Sigmoid colon (tissue), 7 donors: Measurements from ENCODE around the gene LRRD1. TPM values are rescaled to one million over a fixed set of nuclear protein-coding genes. Genes with fewer than 3 reads are reported as not detected.

Source experiments
- DNase-seq: peaks from one replicate; pipeline ENCODE4 v3.0.0-alpha.2; 2019
- H3K27ac ChIP-seq, 4 donors: fragments of 200-600 bp; sonication (generic); one replicate each; pipeline ENCODE4 v1.5.1; 2016 to 2019; ENCODE audit warnings: mild to moderate bottlenecking in 1 of 4
- H3K27me3 ChIP-seq, 3 donors: fragments of 200-600 bp; sonication (generic); one replicate each; pipeline ENCODE4 v1.5.1; 2019; ENCODE audit warnings: mild to moderate bottlenecking in 1 of 3
- H3K36me3 ChIP-seq, 4 donors: fragments of 200-600 bp; sonication (generic); one replicate each; pipeline ENCODE4 v1.5.1; 2016 to 2019
- H3K4me1 ChIP-seq, 4 donors: fragments of 200-600 bp; sonication (generic); one replicate each; pipeline ENCODE4 v1.5.1; 2017 to 2019
- H3K4me3 ChIP-seq, 4 donors: fragments of 200-600 bp; sonication (generic); one replicate each; pipeline ENCODE4 v1.5.1; 2017 to 2019; ENCODE audit warnings: mild to moderate bottlenecking in 2 of 4, moderate library complexity in 1 of 4
- H3K9me3 ChIP-seq, 4 donors: fragments of 200-600 bp in 3 of 4; sonication (generic) in 3 of 4; one replicate each; pipeline versions ENCODE4 v1.5.1 to v1.6.1; 2013 to 2019
- EP300 ChIP-seq, 4 donors: sonication (generic); formaldehyde crosslinking; IDR thresholded peaks; one replicate each; pipeline ENCODE4 v1.6.1; 2017; ENCODE audit warnings: antibody characterized with exemption in 4 of 4
- POLR2A ChIP-seq, 2 donors: fragments of 450-650 bp; IDR thresholded peaks; one replicate each; pipeline ENCODE4 v1.6.1; 2016; ENCODE audit warnings: antibody characterized with exemption in 2 of 2, mild to moderate bottlenecking in 2 of 2, moderate library complexity in 2 of 2
- POLR2AphosphoS5 ChIP-seq, 4 donors: sonication (generic); formaldehyde crosslinking; IDR thresholded peaks; one replicate each; pipeline ENCODE4 v1.6.1; 2017; ENCODE audit warnings: antibody characterized with exemption in 4 of 4
- WGBS, 2 donors: extraction: QIAGEN DNeasy Blood & Tissue Kit; methylation state at CpG; one replicate each; pipeline ENCODE4 v1.1.7; 2013; 5-methylcytosine and 5-hydroxymethylcytosine counted together
- intact Hi-C: fragments of 100-400 bp; cut with DNase I; formaldehyde crosslinking; loops from one replicate; pipeline ENCODE4 v1.15.1; 2023
- polyA plus RNA-seq, 3 donors: library from polyadenylated mRNA; stranded (reverse); fragments of 200-250 nt; gene quantifications; one replicate each; pipeline ENCODE4 v1.2.3, GENCODE V29; 2013
- total RNA-seq, 4 donors: library from RNA; depleted of rRNA; stranded (reverse); fragments of >200 nt; gene quantifications; one replicate each; pipeline ENCODE4 v1.1.0, GENCODE V29; 2016
- TF ChIP-seq, protein P1 (sequence below), 4 experiments: fragments of 450-650 bp in 3 of 4; fragments of 200-600 bp in 1 of 4; IDR thresholded peaks; one replicate each; pipeline ENCODE4 v1.5.1; 2016 to 2019; ENCODE audit warnings: antibody characterized with exemption in 4 of 4, mild to moderate bottlenecking in 3 of 4, moderate library complexity in 2 of 4
- donor health status: healthy with polysubstance abuse.
- donor health status: Bipolar disorder and iron deficiency.
- donor health status: healthy.

LRRD1 gene
- total and polyA plus RNA-seq, 7 donors, result under 0.01 to 0.83 (median 0.04) TPM; not detected in 4

DNA sequence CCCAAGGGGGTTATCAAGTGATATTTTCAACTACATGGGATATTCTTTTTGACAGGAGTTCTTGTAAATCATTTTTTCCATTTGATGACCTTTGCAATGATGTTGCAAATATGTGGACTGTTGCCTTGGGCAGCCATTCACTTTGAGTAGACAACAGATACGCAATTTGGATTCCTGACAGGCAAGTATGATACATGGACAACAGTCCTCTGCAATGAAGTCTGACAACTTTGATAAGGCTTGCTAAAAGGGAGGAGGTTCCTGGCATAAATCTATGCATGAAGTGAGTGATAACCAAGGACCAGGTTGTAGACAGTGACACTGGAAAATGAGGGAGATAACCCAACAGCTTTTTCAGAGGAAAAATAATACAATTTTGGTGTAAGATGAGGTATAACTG lies 17.7 kb downstream of the LRRD1 start:
- no peaks in the 10 kb centered on the region for H3K9me3 ChIP-seq
- no peak overlapping the region for H3K27ac ChIP-seq
- H3K4me3 ChIP-seq, result no peak overlapping the region
- H3K4me1 ChIP-seq, result no peaks in the 10 kb centered on the region
- H3K36me3 ChIP-seq, result no peaks in the 10 kb centered on the region
- intact Hi-C loops, result no loop called here
- TF ChIP-seq EP300 (IDR thresholded peaks at IDR 0.05), result no peak
- no peak for TF ChIP-seq POLR2A (IDR thresholded peaks at IDR 0.05)
- no peak for TF ChIP-seq POLR2AphosphoS5 (IDR thresholded peaks at IDR 0.05)
- TF ChIP-seq, protein P1, sequence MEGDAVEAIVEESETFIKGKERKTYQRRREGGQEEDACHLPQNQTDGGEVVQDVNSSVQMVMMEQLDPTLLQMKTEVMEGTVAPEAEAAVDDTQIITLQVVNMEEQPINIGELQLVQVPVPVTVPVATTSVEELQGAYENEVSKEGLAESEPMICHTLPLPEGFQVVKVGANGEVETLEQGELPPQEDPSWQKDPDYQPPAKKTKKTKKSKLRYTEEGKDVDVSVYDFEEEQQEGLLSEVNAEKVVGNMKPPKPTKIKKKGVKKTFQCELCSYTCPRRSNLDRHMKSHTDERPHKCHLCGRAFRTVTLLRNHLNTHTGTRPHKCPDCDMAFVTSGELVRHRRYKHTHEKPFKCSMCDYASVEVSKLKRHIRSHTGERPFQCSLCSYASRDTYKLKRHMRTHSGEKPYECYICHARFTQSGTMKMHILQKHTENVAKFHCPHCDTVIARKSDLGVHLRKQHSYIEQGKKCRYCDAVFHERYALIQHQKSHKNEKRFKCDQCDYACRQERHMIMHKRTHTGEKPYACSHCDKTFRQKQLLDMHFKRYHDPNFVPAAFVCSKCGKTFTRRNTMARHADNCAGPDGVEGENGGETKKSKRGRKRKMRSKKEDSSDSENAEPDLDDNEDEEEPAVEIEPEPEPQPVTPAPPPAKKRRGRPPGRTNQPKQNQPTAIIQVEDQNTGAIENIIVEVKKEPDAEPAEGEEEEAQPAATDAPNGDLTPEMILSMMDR (IDR thresholded peaks at IDR 0.05), result no peak
- WGBS, 2 donors, result 92% methylated on average over 1 of the region's 1 CpG
- no peak for DNase-seq
- no peaks in the 10 kb centered on the region for H3K27me3 ChIP-seq

- no peak for TF ChIP-seq POLR2A (IDR thresholded peaks at IDR 0.05)
- TF ChIP-seq, protein P1 (IDR thresholded peaks at IDR 0.05), result no peak
- no peak for TF ChIP-seq POLR2AphosphoS5 (IDR thresholded peaks at IDR 0.05)
- TF ChIP-seq EP300 (IDR thresholded peaks at IDR 0.05), result no peak
- Histone ChIP-seq H3K9me3 (no peaks in the 10 kb centered on the region), H3K27me3 (no peaks in the 10 kb centered on the region), H3K4me1 (no peaks in the 10 kb centered on the region), H3K36me3 (no peaks in the 10 kb centered on the region), H3K27ac (no peak overlapping the region), H3K4me3 (no peak overlapping the region)
- no peak for DNase-seq
- 92 to 95% methylated on average over 3 of the region's 3 CpGs for WGBS, 2 donors
- intact Hi-C loops, result no loop called here
Observed at GRCh38 chr7:92158660-92159575, 20.0 kb downstream of the LRRD1 start.

GRCh38 chr7:92156990-92157389 lies 22.0 kb downstream of the LRRD1 start:
- Histone ChIP-seq H3K27me3 (no peaks in the 10 kb centered on the region), H3K9me3 (no peaks in the 10 kb centered on the region), H3K4me3 (no peak overlapping the region), H3K27ac (no peak overlapping the region), H3K36me3 (no peaks in the 10 kb centered on the region), H3K4me1 (no peaks in the 10 kb centered on the region)
- TF ChIP-seq POLR2AphosphoS5 (IDR thresholded peaks at IDR 0.05) (no peak), POLR2A (IDR thresholded peaks at IDR 0.05) (no peak), EP300 (IDR thresholded peaks at IDR 0.05) (no peak)
- TF ChIP-seq, protein P1 (IDR thresholded peaks at IDR 0.05), result no peak
- no peak for DNase-seq
- intact Hi-C loops, result no loop called here

- WGBS, 2 donors, result 92 to 95% methylated on average over 1 of the region's 1 CpG
- intact Hi-C loops, result no loop called here
Observed at GRCh38 chr7:92155108-92155739, 23.7 kb downstream of the LRRD1 start.

More at GRCh38 chr7:92155108-92155739, 23.7 kb downstream of the LRRD1 start:
- Histone ChIP-seq H3K9me3 (no peaks in the 10 kb centered on the region), H3K36me3 (no peaks in the 10 kb centered on the region), H3K27ac (no peak overlapping the region), H3K4me3 (no peak overlapping the region), H3K4me1 (no peaks in the 10 kb centered on the region), H3K27me3 (no peaks in the 10 kb centered on the region)
- no peak for DNase-seq
- TF ChIP-seq POLR2AphosphoS5 (IDR thresholded peaks at IDR 0.05) (no peak), POLR2A (IDR thresholded peaks at IDR 0.05) (no peak), EP300 (IDR thresholded peaks at IDR 0.05) (no peak)
- TF ChIP-seq, protein P1 (IDR thresholded peaks at IDR 0.05), result no peak
